Esophagus squamous epithelium (tissue), 5 donors: ENCODE results near the gene FABP2. TPM values are rescaled to one million over a fixed set of nuclear protein-coding genes. Genes with fewer than 3 reads are reported as not detected.
"Not testable (repeated sequence)": the region's sequence is repeated elsewhere in the genome, so short reads cannot be mapped to it uniquely, and the experiment has no call there.

ENCODE experiments used
- DNase-seq: peaks from one replicate; lab custom pipeline; 2025; lab: John Stamatoyannopoulos, UW
- H3K27ac ChIP-seq, 4 donors: fragments of 200-600 bp; sonication (generic); one replicate each; pipeline ENCODE4 v1.5.1; 2016 to 2019; ENCODE audit warnings: mild to moderate bottlenecking in 1 of 4
- H3K27me3 ChIP-seq, 4 donors: fragments of 200-600 bp; sonication (generic); 1 replicate in 3 of 4; 2 replicates in 1 of 4; pipeline versions ENCODE4 v1.5.1 to v1.6.0; 2017 to 2021; ENCODE audit warnings: antibody characterized with exemption in 1 of 4
- H3K36me3 ChIP-seq, 3 donors: fragments of 200-600 bp; sonication (generic); one replicate each; pipeline ENCODE4 v1.5.1; 2016 to 2019
- H3K4me1 ChIP-seq, 3 donors: fragments of 200-600 bp; sonication (generic); one replicate each; pipeline ENCODE4 v1.5.1; 2017 to 2019
- H3K4me3 ChIP-seq, 4 donors: fragments of 200-600 bp; sonication (generic); 1 replicate in 3 of 4; 2 replicates in 1 of 4; pipeline ENCODE4 v1.5.1; 2016 to 2019; ENCODE audit warnings: mild to moderate bottlenecking in 2 of 4, moderate library complexity in 1 of 4
- H3K9me3 ChIP-seq, 3 donors: fragments of 200-600 bp; sonication (generic); one replicate each; pipeline ENCODE4 v1.5.1; 2016 to 2019
- POLR2A ChIP-seq, 4 donors: fragments of 450-650 bp; IDR thresholded peaks; one replicate each; pipeline ENCODE4 v1.6.1; 2017; ENCODE audit warnings: antibody characterized with exemption in 4 of 4, mild to moderate bottlenecking in 4 of 4, moderate library complexity in 3 of 4
- WGBS, 2 donors: methylation state at CpG; one replicate each; pipeline ENCODE4 v1.1.5; 2018; 5-methylcytosine and 5-hydroxymethylcytosine counted together
- intact Hi-C: fragments of 100-400 bp; cut with DNase I; formaldehyde crosslinking; loops from one replicate; pipeline ENCODE4 v1.15.0; 2022
- total RNA-seq, 4 donors: library from RNA; depleted of rRNA; stranded (reverse); fragments of >200 nt; gene quantifications; one replicate each; pipeline ENCODE4 v1.1.0, GENCODE V29; 2016
- TF ChIP-seq, protein P1 (sequence below), 6 experiments: fragments of 450-650 bp in 4 of 6; fragments of 200-600 bp in 2 of 6; sonication (generic) in 2 of 6; IDR thresholded peaks; one replicate each; pipeline ENCODE4 v1.5.1; 2016 to 2019; ENCODE audit warnings: antibody characterized with exemption in 6 of 6, mild to moderate bottlenecking in 4 of 6, moderate library complexity in 4 of 6
- donor health status: DM: yes; HTN: yes; CAD: no.

Gene FABP2
- not detected for total RNA-seq

- H3K9me3 ChIP-seq = no peaks in the 10 kb centered on the region
- H3K27ac ChIP-seq = no peak within 1 kb of the TSS
- no peak within 1 kb of the TSS for H3K4me3 ChIP-seq
- TF ChIP-seq, protein P1, sequence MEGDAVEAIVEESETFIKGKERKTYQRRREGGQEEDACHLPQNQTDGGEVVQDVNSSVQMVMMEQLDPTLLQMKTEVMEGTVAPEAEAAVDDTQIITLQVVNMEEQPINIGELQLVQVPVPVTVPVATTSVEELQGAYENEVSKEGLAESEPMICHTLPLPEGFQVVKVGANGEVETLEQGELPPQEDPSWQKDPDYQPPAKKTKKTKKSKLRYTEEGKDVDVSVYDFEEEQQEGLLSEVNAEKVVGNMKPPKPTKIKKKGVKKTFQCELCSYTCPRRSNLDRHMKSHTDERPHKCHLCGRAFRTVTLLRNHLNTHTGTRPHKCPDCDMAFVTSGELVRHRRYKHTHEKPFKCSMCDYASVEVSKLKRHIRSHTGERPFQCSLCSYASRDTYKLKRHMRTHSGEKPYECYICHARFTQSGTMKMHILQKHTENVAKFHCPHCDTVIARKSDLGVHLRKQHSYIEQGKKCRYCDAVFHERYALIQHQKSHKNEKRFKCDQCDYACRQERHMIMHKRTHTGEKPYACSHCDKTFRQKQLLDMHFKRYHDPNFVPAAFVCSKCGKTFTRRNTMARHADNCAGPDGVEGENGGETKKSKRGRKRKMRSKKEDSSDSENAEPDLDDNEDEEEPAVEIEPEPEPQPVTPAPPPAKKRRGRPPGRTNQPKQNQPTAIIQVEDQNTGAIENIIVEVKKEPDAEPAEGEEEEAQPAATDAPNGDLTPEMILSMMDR (IDR thresholded peaks at IDR 0.05) = no peak
- TF ChIP-seq POLR2A (IDR thresholded peaks at IDR 0.05) = no peak
- no peaks in the 10 kb centered on the region for H3K4me1 ChIP-seq
- H3K36me3 ChIP-seq = no peaks in the 10 kb centered on the region
- intact Hi-C loops = no loop called here
- no peaks in the 10 kb centered on the region for H3K27me3 ChIP-seq
- WGBS, 2 donors = 76 to 79% methylated on average over 6 of the region's 6 CpGs
- DNase-seq = no peak
These were observed at the start of gene FABP2 for GRCh38 chr4:119321921-119322687. FABP2 (minus strand) TSS chr4:119322138; CDS start chr4:119322102, 36 bp downstream.

DNA sequence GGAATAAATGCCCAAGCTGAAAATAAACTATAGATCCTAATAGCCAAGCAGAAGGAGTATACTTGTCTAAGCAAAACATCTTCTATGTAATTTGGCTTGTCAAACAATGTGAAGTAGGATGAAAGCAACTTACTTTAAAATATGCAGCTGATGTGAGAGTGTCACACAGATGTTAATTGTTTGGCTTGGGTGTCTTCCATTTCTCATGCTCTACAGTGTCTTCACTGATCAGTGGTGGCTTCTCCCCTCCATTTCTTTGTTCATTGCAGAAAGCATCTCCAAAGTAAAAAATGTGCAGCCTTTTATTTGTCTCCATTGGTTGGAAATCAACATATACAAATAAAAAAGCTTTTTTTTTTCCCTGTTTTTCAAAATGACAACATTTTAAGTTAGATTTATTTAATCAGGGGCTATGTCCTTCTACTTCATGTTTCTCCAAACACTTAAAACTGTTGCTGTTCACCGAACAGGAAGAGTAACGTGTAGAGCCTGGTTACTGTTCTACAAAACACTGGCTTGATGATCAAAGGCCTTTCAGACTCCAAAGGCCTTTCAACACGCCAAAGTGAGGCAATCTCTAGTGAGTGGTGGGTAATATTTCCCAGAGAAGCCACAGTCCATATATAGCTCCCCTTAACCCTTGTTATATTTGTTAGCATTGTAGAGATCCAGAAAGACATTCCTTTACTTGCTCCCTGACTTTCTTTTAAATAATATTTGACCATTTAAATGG lies 49.2 kb upstream of the FABP2 start:
- H3K9me3 ChIP-seq, H3K36me3 ChIP-seq, intact Hi-C loops, H3K4me3 ChIP-seq, H3K4me1 ChIP-seq, H3K27ac ChIP-seq, H3K27me3 ChIP-seq, DNase-seq: not testable (repeated sequence)
- WGBS, 2 donors = 55% methylated on average over 2 of the region's 3 CpGs; no CpG with 5 or more reads in 1 of the 2 donors

GRCh38 chr4:119370392-119370791 lies 48.5 kb upstream of the FABP2 start:
- H3K27ac ChIP-seq, H3K4me1 ChIP-seq, H3K4me3 ChIP-seq, H3K9me3 ChIP-seq, H3K36me3 ChIP-seq, intact Hi-C loops, H3K27me3 ChIP-seq, DNase-seq: not testable (repeated sequence)
- 2 to 16% methylated on average over 5 of the region's 5 CpGs for WGBS, 2 donors

GRCh38 chr4:119366802-119367201 lies 44.9 kb upstream of the FABP2 start:
- H3K27ac ChIP-seq, intact Hi-C loops, H3K36me3 ChIP-seq, DNase-seq, H3K4me3 ChIP-seq, H3K27me3 ChIP-seq, H3K4me1 ChIP-seq, H3K9me3 ChIP-seq: not testable (repeated sequence)
- 52 to 53% methylated on average over 7 of the region's 7 CpGs for WGBS, 2 donors

GRCh38 chr4:119364203-119364602 lies 42.3 kb upstream of the FABP2 start:
- H3K27ac ChIP-seq, H3K27me3 ChIP-seq, H3K9me3 ChIP-seq, H3K4me1 ChIP-seq, H3K36me3 ChIP-seq, DNase-seq, H3K4me3 ChIP-seq, intact Hi-C loops: not testable (repeated sequence)
- WGBS, 2 donors = 82 to 94% methylated on average over 1 of the region's 1 CpG

DNA sequence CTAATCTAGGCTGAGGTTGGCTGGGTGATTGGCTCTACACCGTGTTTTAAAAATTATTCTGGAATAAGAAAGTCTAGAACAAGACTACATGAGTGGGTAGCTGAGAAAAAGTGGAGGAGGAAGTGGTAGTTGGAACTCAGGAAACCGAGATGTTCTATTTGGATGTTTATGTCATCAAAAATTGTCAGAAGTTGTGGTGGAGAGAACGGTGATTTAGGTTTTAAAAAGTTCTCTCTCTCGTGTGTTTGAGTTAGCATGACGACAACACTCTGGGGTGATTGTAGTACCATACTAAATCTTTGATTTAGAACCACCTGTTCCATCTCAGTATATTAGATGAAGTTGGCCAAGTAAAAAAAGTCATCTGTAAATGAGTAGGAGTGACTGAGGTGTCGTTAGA lies 41.4 kb upstream of the FABP2 start:
- H3K4me1 ChIP-seq, DNase-seq, H3K4me3 ChIP-seq, H3K9me3 ChIP-seq, H3K36me3 ChIP-seq, intact Hi-C loops, H3K27ac ChIP-seq, H3K27me3 ChIP-seq: not testable (repeated sequence)
- WGBS, 2 donors = 60 to 73% methylated on average over 6 of the region's 6 CpGs

DNA sequence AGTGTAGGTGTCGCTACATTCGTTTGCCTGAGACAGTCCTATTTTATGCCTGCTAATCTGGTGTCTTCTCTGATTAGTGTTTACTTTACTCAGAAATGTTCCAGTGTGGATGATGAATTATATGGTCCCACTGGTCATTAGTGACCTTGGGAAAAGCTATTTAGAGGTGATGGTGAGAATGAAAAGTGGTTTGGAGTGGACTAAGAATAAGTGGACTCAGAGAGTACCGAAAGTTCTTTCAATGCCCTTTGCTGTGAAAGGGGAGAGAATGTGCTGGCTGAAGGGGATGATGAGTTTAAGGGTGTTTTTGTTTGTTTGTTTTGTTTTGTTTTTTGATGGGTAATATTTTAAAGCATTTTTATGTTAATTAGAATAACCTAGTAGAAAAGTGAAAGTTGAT lies 40.5 kb upstream of the FABP2 start:
- intact Hi-C loops, H3K27ac ChIP-seq, H3K4me1 ChIP-seq, H3K9me3 ChIP-seq, H3K4me3 ChIP-seq, DNase-seq, H3K36me3 ChIP-seq, H3K27me3 ChIP-seq: not testable (repeated sequence)
- 89 to 91% methylated on average over 3 of the region's 3 CpGs for WGBS, 2 donors

- intact Hi-C loops, H3K9me3 ChIP-seq, H3K4me1 ChIP-seq, H3K36me3 ChIP-seq, H3K27ac ChIP-seq, H3K4me3 ChIP-seq, H3K27me3 ChIP-seq, DNase-seq: not testable (repeated sequence)
- WGBS, 2 donors = 93 to 94% methylated on average over 2 of the region's 2 CpGs
These were observed 37.9 kb upstream of the FABP2 start for GRCh38 chr4:119359873-119360272.

DNA sequence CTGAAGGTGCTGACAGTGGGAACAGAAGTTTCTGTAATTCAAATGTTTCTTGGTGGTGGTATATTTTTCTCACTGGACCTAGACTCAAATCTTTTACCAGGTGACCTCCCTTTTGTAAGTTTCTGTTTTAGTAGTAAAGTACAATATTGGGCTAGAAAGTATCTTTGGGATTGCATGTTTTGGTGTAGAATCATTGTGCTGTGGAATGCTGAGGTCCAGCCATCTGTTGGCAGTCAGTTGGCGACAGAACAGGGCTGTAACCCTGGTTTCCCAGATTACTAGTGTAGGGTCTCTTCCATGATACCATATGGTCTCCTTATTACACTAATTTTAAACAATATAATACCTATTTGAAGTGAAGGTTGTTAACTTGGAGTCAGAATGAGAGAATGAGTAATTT lies 34.9 kb upstream of the FABP2 start:
- H3K4me3 ChIP-seq, H3K9me3 ChIP-seq, H3K36me3 ChIP-seq, DNase-seq, intact Hi-C loops, H3K27ac ChIP-seq, H3K27me3 ChIP-seq: not testable (repeated sequence)
- 71 to 100% methylated on average over 1 of the region's 1 CpG for WGBS, 2 donors
- H3K4me1 ChIP-seq = peaks cover 0 to 12% (median 0%) of the 10 kb centered on the region in 3 donors

GRCh38 chr4:119356041-119356440 lies 34.1 kb upstream of the FABP2 start:
- H3K9me3 ChIP-seq, H3K27me3 ChIP-seq, intact Hi-C loops, H3K36me3 ChIP-seq, DNase-seq, H3K27ac ChIP-seq, H3K4me3 ChIP-seq: not testable (repeated sequence)
- WGBS, 2 donors = 9 to 43% methylated on average over 1 of the region's 1 CpG
- peaks cover 0 to 12% (median 0%) of the 10 kb centered on the region in 3 donors for H3K4me1 ChIP-seq

DNA sequence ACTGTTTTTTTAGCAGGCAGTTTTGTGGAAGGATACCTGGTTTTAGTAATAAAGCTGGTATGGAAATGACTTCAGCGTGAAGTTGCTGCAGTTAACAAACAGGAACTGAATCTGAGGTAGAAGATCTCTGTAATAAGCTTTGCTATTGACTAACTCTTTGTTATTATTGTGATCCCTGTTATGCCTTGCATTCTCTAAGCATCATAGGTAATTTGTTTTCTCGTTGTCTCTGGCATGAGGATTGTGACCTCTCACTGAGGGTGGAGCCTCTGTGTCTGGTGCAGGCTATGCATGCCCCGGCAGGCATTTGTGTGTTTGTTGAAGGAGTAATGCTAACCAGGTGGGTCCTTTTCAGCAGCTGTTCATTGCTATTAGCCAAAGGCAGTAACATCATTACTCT lies 31.4 kb upstream of the FABP2 start:
- Histone ChIP-seq H3K27ac (peak overlapping the region in 1 of 4 donors; percentile 50), H3K4me1 (peaks cover 0 to 12% (median 0%) of the 10 kb centered on the region in 3 donors)
- H3K4me3 ChIP-seq, H3K27me3 ChIP-seq, intact Hi-C loops, H3K9me3 ChIP-seq, H3K36me3 ChIP-seq, DNase-seq: not testable (repeated sequence)
- 36 to 41% methylated on average over 2 of the region's 3 CpGs for WGBS, 2 donors

GRCh38 chr4:119348169-119348568 lies 26.2 kb upstream of the FABP2 start:
- intact Hi-C loops, H3K27ac ChIP-seq, H3K27me3 ChIP-seq, DNase-seq, H3K4me3 ChIP-seq, H3K36me3 ChIP-seq, H3K9me3 ChIP-seq, H3K4me1 ChIP-seq: not testable (repeated sequence)
- WGBS, 2 donors = 29% methylated on average over 1 of the region's 1 CpG; no CpG with 5 or more reads in 1 of the 2 donors
